GM21447 (cell line): ENCODE measurements around the gene PRR7.
"Not testable (repeated sequence)": the region's sequence is repeated elsewhere in the genome, so short reads cannot be mapped to it uniquely, and the experiment has no call there.

Experiments used
- ATAC-seq: cut with Tn5 transposase; IDR thresholded peaks from one replicate; pipeline ENCODE4 v1.9.1; 2021; ENCODE audit not compliant: unreplicated experiment

The PRR7 gene, protein sequence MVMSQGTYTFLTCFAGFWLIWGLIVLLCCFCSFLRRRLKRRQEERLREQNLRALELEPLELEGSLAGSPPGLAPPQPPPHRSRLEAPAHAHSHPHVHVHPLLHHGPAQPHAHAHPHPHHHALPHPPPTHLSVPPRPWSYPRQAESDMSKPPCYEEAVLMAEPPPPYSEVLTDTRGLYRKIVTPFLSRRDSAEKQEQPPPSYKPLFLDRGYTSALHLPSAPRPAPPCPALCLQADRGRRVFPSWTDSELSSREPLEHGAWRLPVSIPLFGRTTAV

DNA sequence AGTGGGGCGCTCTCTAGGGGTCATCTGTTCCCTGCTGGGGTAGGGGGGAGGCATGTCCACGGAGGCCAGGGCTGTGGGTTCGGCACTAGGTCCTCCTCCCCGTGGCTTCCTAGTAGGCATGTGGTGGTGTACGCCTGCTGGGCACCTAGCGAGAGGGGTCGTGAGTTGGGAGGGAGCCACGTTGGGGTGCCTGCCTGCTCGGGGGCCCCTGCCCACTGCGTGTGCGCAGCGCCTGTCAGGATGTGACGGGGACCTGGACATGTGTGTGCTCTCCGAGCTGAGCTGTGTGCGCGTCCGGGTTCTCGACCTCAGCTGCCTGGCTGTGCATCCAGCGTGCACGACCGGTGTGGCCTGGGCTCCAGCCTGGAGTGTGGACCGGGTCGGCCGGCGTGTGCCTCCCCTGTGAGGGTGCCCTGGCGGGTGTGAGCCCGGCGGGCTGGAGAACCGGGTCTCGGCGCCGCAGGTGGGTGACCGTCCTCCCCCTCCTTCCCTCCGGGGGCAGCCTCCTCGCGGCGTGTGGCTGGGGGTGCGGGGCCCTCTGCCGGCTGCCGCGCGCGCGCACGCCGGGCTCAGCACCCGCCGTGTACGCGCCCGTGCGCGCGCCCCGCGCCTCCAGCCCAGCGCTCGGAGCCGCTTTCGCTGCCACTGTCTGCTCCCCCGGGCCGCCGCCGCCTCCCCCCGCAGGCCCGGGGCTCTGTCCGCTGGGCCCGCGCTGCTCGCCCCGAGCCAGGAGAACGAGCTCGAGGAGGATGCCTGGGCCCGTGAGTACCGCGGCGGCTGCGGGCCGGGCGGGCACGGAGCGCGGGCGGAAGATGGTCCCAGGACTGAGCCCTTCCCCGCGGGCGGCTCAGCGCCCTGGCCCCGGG, at the start of gene PRR7:
Gene PRR7 (plus strand): TSS at position 615 of the 866 bp plus-strand sequence. CDS start 8,254 bp downstream, outside the sequence.
- peak; percentile 45 for ATAC-seq

- no peak for ATAC-seq
Measured at GRCh38 chr5:177397875-177398390, 48.7 kb upstream of the PRR7 start.

DNA sequence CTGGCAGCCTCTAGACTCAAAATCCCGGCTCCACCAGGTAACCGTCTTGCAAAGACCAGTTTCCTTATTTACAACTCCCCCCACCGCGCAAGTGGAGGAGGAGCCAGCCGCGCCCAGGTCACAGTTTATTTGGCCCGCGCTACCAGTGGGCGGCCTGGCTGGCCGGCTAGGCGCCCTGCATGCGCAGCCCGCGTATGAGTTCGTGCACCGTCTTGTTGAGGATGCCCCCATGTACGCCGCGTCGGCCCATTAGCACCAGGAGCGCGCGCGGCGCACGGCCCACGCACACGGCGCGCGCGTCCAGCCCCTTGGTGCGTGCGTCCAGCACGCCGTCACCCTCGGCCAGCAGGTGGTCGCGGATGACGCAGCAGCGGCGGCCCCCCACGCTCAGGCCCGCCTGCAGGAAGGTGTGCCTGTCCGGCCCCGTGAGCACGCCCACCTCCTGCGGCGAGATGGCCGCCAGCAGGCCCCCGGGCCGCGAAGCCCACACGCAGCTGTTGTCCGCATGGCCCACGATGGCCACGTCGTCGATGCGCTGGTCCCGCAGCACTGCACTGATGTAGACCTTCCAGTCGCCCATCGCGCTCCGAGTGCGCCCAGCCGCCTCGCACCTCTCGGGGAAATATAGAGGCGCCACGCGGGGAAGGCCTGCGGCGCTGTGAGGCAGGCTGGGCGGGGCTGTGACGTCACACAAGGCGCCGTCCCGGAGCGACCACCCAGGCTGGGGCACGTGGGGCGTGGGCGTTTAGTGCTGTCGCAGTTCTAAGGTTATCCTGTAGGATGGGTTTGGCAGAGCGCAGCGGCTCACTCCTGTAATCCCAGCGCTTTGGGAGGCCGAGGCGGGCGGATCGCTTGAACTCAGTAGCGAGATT, 46.4 kb upstream of the PRR7 start, which contains the start of gene PFN3:
Gene PFN3 (minus strand): TSS at position 665 of the 872 bp plus-strand sequence. CDS start 85 bp downstream, at position 580.
- ATAC-seq: no peak

DNA sequence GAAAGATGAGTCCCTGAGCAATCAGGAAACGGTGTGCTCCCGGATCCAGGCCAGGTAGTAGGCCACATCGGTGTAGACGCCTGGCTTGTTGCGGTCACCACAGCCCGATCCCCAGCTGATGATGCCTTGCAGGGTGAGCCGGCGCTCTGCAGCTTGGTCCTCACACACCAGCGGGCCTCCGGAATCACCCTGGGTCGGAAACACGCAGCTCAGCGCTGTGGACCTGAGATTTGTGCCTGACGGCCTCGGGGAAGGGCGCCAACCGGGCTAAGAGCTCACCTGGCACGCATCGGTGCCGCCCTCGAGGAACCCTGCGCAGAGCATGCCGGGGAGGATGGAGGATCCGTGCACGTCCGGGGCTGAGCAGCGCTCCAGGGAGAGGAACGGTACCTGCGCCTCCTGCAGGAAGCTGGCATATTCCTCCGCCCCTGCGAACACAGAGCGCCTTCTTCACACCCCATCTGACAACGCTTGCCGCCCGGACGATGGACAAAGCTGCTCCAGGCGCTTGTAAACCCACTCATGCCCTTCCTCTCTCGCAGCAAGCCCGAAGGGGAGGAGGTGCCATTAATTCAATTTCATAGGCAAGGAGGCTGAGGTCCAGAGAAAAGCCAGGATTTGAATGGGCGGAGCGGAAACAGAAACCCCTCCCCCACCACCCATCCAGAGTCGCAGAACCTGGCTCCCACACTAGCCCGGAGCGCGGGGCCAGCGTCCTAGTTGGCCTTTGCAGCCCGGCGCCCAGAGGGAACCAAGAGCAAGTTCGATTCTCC, 44.2 kb upstream of the PRR7 start:
- no peak for ATAC-seq

DNA sequence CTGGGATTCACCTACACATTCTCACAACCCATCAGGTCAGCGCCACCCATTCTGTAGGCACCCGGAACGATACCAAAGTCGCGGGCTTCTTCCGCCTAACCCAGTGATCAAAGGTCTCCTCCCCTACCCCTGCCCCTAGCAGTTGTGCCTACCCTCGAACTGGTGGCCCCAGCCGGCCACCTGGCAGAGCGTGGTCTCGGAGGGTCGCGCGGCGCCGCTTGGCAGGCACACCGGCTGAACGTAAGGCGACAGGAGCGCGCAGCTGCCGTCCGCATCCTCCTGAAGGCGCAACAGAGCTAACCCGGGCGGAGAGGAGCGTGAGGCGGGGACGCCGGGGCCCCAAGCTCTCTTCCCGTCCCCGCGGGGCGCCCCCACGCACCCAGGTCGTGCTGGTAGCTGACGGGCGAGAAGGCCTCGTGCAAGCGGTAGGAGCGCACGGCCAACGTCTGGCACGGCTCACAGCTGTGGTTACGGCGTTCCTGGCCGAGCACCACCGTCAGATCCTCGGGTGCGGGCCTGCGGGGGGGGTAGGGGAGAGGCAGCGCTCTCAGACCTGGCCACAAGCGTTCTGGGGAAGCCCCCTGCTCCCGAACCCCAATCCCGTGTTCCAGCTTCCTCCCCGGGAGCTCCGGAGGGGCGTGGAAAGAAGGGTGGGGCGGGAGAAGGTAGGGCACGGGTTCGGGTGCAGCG, 43.4 kb upstream of the PRR7 start:
- peak; percentile 23 for ATAC-seq

DNA sequence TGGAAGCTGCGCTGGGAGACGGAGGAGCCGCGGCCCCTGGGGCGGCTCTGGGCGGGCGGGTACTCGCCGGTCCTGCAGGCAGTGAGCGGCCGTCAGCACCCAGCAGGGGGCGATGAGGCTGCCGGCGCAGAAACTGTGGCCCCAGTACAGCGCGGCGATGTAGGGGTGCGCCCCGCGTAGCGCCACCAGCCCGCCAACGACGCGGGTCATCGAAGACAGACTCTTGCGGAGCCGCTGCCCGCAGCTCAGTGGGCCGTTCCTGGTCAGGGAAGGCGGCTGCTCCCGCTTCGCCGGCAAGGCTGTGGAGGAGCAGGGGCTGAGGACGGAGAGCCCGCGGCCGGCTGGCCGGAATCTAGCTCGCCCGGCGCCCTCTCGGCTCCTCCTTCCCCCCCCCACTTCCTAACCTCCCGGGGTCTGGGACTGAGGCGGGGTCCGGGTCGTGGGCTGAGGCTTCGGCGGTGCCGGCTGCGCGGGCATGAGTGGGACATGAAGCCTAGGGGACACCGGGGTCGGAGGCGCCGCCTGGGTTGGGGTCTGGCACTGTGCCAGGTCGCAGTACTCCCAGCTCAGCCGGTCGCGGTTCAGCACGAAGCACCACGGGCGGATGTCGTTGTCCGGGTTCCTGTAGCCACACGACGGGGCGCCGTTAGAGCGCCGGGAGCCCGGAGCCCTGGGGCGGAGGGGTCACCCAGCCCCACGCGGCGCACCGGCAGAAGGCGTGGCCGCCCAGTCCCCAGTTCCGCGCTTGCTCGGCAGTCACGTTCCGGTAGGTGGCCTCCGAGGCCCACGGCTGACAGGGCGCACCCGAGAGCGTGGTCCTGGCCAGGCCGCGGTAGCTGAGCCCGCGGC, 42.6 kb upstream of the PRR7 start:
- ATAC-seq: peak; percentile 74

GRCh38 chr5:177404641-177405179, 41.9 kb upstream of the PRR7 start:
- no peak for ATAC-seq

- ATAC-seq: no peak
Measured at GRCh38 chr5:177405312-177405711, 41.3 kb upstream of the PRR7 start.

DNA sequence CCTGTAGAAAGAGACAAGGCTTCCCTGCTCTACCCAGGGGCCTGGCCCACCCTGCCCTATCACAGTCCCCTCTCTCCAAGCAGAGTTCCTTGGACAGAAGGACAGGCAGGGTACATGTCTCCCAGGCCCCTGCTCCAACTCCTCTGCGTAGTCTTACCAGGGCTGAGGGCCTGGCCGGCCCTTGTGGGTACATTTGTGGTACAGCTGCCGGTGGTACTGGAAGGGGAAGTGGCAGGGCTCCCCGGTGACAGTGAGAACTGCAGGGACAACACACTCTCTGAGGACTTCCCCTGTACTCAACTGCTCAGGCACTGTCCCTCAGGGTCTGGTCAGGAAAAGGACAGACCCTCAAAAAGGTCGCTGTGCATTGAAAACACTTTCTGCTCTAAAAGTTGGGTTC, 40.8 kb upstream of the PRR7 start:
- no peak for ATAC-seq

- ATAC-seq: no peak
Measured at GRCh38 chr5:177409043-177409801, 37.4 kb upstream of the PRR7 start, which contains the start of gene F12. Gene F12 (minus strand): TSS chr5:177409564. CDS start chr5:177409527, 37 bp downstream.

DNA sequence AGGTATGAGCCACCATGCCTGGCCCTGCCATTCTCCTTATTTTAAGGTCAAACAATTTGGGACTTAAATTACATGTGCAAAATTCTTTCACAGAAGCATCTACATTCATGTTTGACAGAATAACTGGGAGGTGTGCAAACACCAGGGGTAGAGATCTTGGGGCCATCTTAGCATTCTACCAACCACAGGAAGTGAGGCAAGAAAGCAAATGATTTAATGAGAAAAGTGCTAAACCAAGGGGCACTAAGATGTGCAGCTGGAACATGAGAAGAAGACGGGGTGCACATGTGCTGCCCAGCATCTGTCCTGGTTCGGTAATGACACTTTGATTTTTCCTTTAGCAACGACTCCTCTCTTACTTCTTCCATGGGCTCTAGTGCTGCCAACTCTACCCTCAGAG, 36.0 kb upstream of the PRR7 start:
- no peak for ATAC-seq

DNA sequence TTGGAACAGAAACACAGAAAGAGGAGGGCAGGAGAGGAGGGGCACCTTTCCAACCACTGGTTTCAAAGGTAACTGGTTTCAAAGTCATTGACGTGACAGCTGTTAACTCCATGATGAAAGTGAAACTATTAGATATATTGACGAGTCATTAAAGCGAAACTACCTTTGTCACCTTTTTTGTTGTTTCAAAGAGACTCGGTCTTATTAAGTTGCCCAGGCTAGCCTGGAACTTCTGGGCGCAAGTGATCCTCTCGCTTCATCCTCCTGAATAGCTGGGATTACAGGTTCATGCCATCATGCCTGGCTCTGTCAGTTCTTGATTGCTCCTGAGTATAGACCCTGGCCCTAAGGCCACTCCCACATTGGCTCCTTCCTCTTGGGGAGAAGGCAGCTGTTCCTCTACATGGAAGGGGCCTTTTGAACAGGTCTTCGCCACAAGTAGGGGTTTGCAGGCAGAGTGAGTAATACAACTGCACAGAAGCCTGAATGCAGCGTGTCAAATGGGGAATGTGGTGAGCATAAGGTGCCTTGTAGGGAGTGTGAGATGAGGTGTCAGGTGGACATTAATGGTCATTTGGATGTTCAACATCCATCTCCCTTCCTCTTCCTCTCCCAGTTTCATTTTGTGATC, 33.9 kb upstream of the PRR7 start:
- ATAC-seq: peak; percentile 74

GRCh38 chr5:177414481-177414880, 32.1 kb upstream of the PRR7 start:
- ATAC-seq: no peak

- ATAC-seq: not testable (repeated sequence)
Measured at GRCh38 chr5:177417081-177417480, 29.5 kb upstream of the PRR7 start.

DNA sequence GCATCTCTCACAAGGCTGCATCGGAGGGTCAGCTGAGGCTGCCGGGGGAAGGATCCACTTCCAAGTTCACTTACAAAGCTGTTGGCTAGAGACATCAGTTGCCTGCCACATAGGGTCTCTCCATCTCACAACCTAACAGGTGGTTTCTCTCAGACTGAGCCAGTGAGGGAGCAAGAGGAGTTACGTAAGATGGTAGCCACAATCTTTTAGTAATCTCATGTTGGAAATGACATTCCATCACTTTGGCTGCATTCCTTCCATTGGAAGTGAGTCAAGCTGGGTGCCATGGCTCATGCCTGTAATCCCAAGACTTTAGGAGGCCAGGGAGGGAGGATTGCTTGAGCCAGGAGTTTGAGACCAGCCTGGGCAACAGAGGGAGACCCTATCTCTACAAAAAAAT, 27.6 kb upstream of the PRR7 start:
- ATAC-seq: no peak

DNA sequence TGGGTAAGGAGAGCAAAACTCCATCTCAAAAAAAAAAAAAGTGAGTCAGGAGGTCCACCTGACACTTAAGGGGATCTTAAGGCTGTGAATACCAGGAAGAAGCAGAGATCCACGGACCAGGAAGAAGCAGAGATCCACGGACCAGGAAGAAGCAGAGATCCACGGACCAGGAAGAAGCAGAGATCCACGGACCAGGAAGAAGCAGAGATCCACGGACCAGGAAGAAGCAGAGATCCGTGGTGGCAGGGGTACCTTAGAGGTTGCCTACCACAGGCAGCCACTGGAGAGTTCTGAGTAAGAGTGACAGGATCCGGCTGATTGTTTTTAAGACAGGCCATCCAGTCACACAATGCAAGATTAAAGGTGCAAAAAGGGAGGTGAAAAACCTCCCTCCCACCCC, 26.1 kb upstream of the PRR7 start:
- not testable (repeated sequence) for ATAC-seq
